ENCODE results near the gene EFL1. TPM values are rescaled to one million over a fixed set of nuclear protein-coding genes. Genes with fewer than 3 reads are reported as not detected.
"Not testable (repeated sequence)": the region's sequence is repeated elsewhere in the genome, so short reads cannot be mapped to it uniquely, and the experiment has no call there.

Gene EFL1
- total and polyA plus RNA-seq, 9 of the 15 experiments (the other 6 are each of a cell fraction or from before 2014, with no cell fraction given): 4.8 to 32.5 (median 16.9) TPM

DNA sequence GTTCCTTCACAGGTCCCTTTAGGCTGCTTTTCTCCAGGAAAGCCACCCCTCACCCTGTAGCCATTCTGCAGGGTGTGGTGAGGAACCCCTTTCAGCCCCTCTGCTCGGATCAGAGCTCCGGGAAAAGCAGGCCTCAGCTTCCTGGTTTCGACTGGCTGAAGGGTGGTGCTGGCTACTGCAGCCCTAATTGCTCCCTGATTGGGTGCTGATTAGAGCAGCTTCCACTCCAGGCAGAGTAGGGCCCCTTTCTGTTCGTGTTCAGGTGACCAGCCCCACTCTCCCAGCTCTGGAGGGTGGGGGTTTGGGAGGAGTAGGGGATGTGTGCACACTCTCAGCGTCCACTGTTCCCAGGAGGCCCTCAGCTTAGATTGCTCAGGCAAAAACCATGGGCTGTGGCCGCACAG lies 37.0 kb upstream of the EFL1 start:
- H4K20me1 ChIP-seq (replicated peaks; ENCODE audit: control insufficient read depth, insufficient read depth, low read length); POLR2A ChIA-PET; H3K36me3 ChIP-seq (ENCODE audit: control insufficient read depth, insufficient read depth, low read length); intact Hi-C loops (cut with micrococcal nuclease); FAIRE-seq; H3K27ac ChIP-seq (ENCODE audit: extremely low read depth, low read depth, low read length); H3K27me3 ChIP-seq (ENCODE audit: control insufficient read depth in 2 of 2, insufficient read depth in 2 of 2, low read length in 2 of 2); H3K9me1 ChIP-seq (ENCODE audit: control insufficient read depth, insufficient read depth, low read length); DNase-seq (ENCODE audit: extremely low read depth in 1 of 4, low spot score in 3 of 4); H3K79me2 ChIP-seq (ENCODE audit: control insufficient read depth, insufficient read depth, low read length); in situ Hi-C loops (cut with MboI); CTCF ChIA-PET (ENCODE audit: low intra/inter-chr PET ratio); H3K4me3 ChIP-seq; H3K4me2 ChIP-seq (ENCODE audit: insufficient read depth, low read length); H3K4me1 ChIP-seq (replicated peaks in 1 of 2; ENCODE audit: control insufficient read depth in 2 of 2, insufficient read depth in 2 of 2, low read length in 2 of 2); BruUV-seq (replicated peaks); H3K9me3 ChIP-seq (replicated peaks; ENCODE audit: control insufficient read depth, insufficient read depth, low read depth, low read length): not testable (repeated sequence)
- WGBS (ENCODE audit: insufficient coverage, low coverage, missing lambda C conversion rate): 8% methylated on average over 3 of the region's 6 CpGs
- Histone ChIP-seq H3K9ac (ENCODE audit: insufficient read depth in 1 of 2, low read depth in 2 of 2, low read length in 2 of 2) (peak overlapping the region in 1 of 2 experiments; percentile 76; a peak in 2 of 4 replicates), H2AFZ (ENCODE audit: low read depth, low read length) (peak overlapping the region; percentile 74)
- peak; percentile 73 for ATAC-seq
- TF ChIP-seq CTBP1 (IDR thresholded peaks at IDR 0.05; ENCODE audit: borderline replicate concordance): peak; percentile 25; the same call in 1 of the 2 replicates
- TF ChIP-seq PHF8 (IDR thresholded peaks at IDR 0.05; ENCODE audit: borderline replicate concordance, low read length): 0 out of 2 replicates have a peak, but pooled peaks have one; percentile 13
- peak; percentile 56; the same call in 1 of the 2 replicates for TF ChIP-seq ELF1 (tag; IDR thresholded peaks at IDR 0.05)
- peak; percentile 49 for TF ChIP-seq ZFX (CRISPR knock-in tag; IDR thresholded peaks at IDR 0.05)

DNA sequence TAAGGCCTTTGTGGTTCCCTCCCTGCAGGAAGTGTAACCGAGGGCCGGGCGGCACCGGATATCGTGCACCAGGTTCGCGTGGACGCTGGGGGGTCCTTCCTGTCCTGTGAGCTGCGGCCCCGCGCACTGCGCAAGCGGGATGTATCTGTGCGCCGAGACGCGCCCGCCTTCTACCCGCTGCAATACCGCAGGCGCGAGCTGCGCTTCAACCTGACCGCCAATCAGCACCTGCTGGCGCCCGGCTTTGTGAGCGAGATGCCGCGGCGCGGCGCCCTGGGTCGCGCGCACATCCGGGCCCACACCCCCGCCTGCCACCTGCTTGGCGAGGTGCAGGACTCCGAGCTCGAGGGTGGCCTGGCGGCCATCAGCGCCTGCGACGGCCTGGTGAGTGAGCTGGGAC lies 36.0 kb upstream of the EFL1 start:
- intact Hi-C loops (cut with micrococcal nuclease): no loop called here
- Histone ChIP-seq H3K4me2 (ENCODE audit: insufficient read depth, low read length) (no peak overlapping the region), H3K79me2 (ENCODE audit: control insufficient read depth, insufficient read depth, low read length) (no peaks in the 10 kb centered on the region), H3K9me1 (ENCODE audit: control insufficient read depth, insufficient read depth, low read length) (no peaks in the 10 kb centered on the region), H3K27me3 (ENCODE audit: control insufficient read depth in 2 of 2, insufficient read depth in 2 of 2, low read length in 2 of 2) (no peaks in the 10 kb centered on the region; a peak in 2 of 5 replicates), H3K4me3 (no peak overlapping the region), H3K9ac (ENCODE audit: insufficient read depth in 1 of 2, low read depth in 2 of 2, low read length in 2 of 2) (no peak overlapping the region), H3K27ac (ENCODE audit: extremely low read depth, low read depth, low read length) (no peak overlapping the region), H3K36me3 (ENCODE audit: control insufficient read depth, insufficient read depth, low read length) (no peaks in the 10 kb centered on the region), H2AFZ (ENCODE audit: low read depth, low read length) (no peak overlapping the region), H3K4me1 (replicated peaks in 1 of 2; ENCODE audit: control insufficient read depth in 2 of 2, insufficient read depth in 2 of 2, low read length in 2 of 2) (peaks cover 0 to 7% of the 10 kb centered on the region in 2 experiments; a peak in 2 of 5 replicates), H3K9me3 (replicated peaks; ENCODE audit: control insufficient read depth, insufficient read depth, low read depth, low read length) (no peaks in the 10 kb centered on the region), H4K20me1 (replicated peaks; ENCODE audit: control insufficient read depth, insufficient read depth, low read length) (no peaks in the 10 kb centered on the region)
- TF ChIP-seq ZNF830 (CRISPR knock-in tag; IDR thresholded peaks at IDR 0.05): no peak
- TF ChIP-seq, protein P1, sequence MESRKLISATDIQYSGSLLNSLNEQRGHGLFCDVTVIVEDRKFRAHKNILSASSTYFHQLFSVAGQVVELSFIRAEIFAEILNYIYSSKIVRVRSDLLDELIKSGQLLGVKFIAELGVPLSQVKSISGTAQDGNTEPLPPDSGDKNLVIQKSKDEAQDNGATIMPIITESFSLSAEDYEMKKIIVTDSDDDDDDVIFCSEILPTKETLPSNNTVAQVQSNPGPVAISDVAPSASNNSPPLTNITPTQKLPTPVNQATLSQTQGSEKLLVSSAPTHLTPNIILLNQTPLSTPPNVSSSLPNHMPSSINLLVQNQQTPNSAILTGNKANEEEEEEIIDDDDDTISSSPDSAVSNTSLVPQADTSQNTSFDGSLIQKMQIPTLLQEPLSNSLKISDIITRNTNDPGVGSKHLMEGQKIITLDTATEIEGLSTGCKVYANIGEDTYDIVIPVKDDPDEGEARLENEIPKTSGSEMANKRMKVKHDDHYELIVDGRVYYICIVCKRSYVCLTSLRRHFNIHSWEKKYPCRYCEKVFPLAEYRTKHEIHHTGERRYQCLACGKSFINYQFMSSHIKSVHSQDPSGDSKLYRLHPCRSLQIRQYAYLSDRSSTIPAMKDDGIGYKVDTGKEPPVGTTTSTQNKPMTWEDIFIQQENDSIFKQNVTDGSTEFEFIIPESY (CRISPR knock-in tag; IDR thresholded peaks at IDR 0.05): peak; percentile 95
- DNase-seq (ENCODE audit: extremely low read depth in 1 of 4, low spot score in 3 of 4) (no peak), ATAC-seq (no peak), FAIRE-seq (no peak)
- in situ Hi-C loops (cut with MboI): no loop called here
- ChIA-PET CTCF (ENCODE audit: low intra/inter-chr PET ratio) (no interaction called here), POLR2A (no interaction called here)
- no TSS peak for BruUV-seq (replicated peaks)
- WGBS (ENCODE audit: insufficient coverage, low coverage, missing lambda C conversion rate): 85% methylated on average over 23 of the region's 44 CpGs

Data from K562 (cell line).